KMS-11 (cell line): ENCODE data around the gene COL18A1.

ENCODE experiments used
- H2AFZ ChIP-seq: fragments of 200-600 bp; sonication (generic); 2 replicates; pipeline ENCODE4 v1.6.1; 2016; ENCODE audit warnings: antibody characterized with exemption, mixed run types, low read depth
- H3K27ac ChIP-seq: fragments of 200-600 bp; sonication (generic); 2 replicates; pipeline ENCODE4 v1.6.1; 2016; ENCODE audit warnings: mild to moderate bottlenecking, mixed run types
- H3K27me3 ChIP-seq: fragments of 200-600 bp; sonication (generic); 2 replicates; pipeline ENCODE4 v1.6.1; 2017; ENCODE audit warnings: mild to moderate bottlenecking, low read depth, mixed run types, moderate library complexity; ENCODE audit not compliant: insufficient read depth
- H3K36me3 ChIP-seq: fragments of 200-600 bp; sonication (generic); 2 replicates; pipeline ENCODE4 v1.6.1; 2017; ENCODE audit warnings: mild to moderate bottlenecking, mixed run types; ENCODE audit not compliant: insufficient read depth
- H3K4me1 ChIP-seq: fragments of 200-600 bp; sonication (generic); 2 replicates; pipeline ENCODE4 v1.6.1; 2016; ENCODE audit warnings: mild to moderate bottlenecking, low read depth, mixed run types; ENCODE audit not compliant: poor library complexity, severe bottlenecking
- H3K4me2 ChIP-seq: fragments of 200-600 bp; sonication (generic); 2 replicates; pipeline ENCODE4 v1.7.0; 2016; ENCODE audit warnings: mild to moderate bottlenecking, mixed run types
- H3K4me3 ChIP-seq: fragments of 200-600 bp; sonication (generic); IDR thresholded peaks from 2 replicates; pipeline ENCODE4 v1.6.1; 2017; ENCODE audit warnings: low read depth, low read length, mixed read lengths; ENCODE audit not compliant: insufficient read depth
- H3K79me2 ChIP-seq: fragments of 200-600 bp; sonication (generic); 2 replicates; pipeline ENCODE4 v1.6.1; 2016; ENCODE audit warnings: low read depth, mixed run types; ENCODE audit not compliant: insufficient read depth
- H3K9ac ChIP-seq: fragments of 200-600 bp; sonication (generic); 2 replicates; pipeline ENCODE4 v1.6.1; 2016; ENCODE audit warnings: mild to moderate bottlenecking, mixed run types
- H4K20me1 ChIP-seq: fragments of 200-600 bp; sonication (generic); 2 replicates; pipeline ENCODE4 v1.6.1; 2016; ENCODE audit warnings: mild to moderate bottlenecking, mixed run types; ENCODE audit not compliant: insufficient read depth
- CTCF ChIP-seq: fragments of 200-600 bp; sonication (generic); conservative IDR thresholded peaks from 2 replicates; pipeline ENCODE4 v1.6.1; 2017; ENCODE audit warnings: low read depth, mild to moderate bottlenecking, antibody characterized with exemption, low read length, moderate library complexity, mixed read lengths

The COL18A1 gene

GRCh38 chr21:45410865-45411809, 6.2 kb downstream of the COL18A1 start:
- H3K4me1 ChIP-seq = no peaks in the 10 kb centered on the region
- no peaks in the 10 kb centered on the region for H4K20me1 ChIP-seq
- H3K36me3 ChIP-seq = no peaks in the 10 kb centered on the region
- no peak overlapping the region for H3K4me2 ChIP-seq
- no peak overlapping the region for H2AFZ ChIP-seq
- H3K79me2 ChIP-seq = no peaks in the 10 kb centered on the region
- H3K9ac ChIP-seq = no peak overlapping the region
- TF ChIP-seq CTCF = no peak
- peaks cover 93% of the 10 kb centered on the region for H3K27me3 ChIP-seq
- H3K27ac ChIP-seq = no peak overlapping the region
- H3K4me3 ChIP-seq = no peak overlapping the region

DNA sequence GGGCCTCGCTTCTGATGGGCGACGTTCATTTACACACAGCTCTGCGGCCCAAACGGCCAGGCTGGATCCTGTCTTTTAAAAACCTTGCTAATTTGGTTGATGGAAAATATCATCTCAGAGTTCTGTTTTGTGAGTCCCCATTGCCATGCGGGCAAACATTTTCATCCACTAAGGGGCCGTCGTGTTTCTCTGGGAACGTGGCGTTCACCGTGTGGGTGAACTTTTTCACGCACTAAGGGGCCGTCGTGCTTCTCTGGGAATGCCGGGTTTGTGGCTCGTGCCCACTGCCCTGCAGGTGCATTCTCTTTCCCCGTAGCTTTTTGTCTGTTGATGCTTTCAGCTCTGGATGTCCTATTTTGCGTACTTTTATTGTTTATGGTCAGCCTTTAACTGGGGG, 6.8 kb downstream of the COL18A1 start:
- H3K4me1 ChIP-seq = no peaks in the 10 kb centered on the region
- H3K4me3 ChIP-seq = no peak overlapping the region
- H3K4me2 ChIP-seq = no peak overlapping the region
- no peaks in the 10 kb centered on the region for H3K36me3 ChIP-seq
- no peak for TF ChIP-seq CTCF
- H3K9ac ChIP-seq = no peak overlapping the region
- no peaks in the 10 kb centered on the region for H4K20me1 ChIP-seq
- no peak overlapping the region for H2AFZ ChIP-seq
- no peaks in the 10 kb centered on the region for H3K79me2 ChIP-seq
- no peak overlapping the region for H3K27ac ChIP-seq
- peaks cover 93% of the 10 kb centered on the region for H3K27me3 ChIP-seq

DNA sequence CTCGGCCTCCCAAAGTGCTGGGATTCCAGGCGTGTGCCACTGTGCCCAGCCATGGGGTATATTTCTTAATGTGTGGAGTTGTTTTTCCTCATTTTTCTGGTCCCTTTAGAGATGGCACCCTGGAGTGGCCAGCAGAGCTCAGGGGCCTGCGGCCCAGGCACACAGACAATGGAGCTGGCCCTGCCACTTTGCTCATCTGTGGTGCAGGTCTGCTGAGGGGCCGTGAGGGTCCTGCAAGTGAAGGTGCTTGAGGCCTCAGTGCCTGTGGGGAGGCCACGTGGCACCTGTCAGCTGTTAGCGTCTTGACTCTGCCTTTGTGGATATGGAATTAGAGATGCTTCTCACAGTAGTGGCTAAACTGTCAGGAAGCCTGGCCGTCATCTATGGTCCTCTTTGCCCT, 7.5 kb downstream of the COL18A1 start:
- no peak for TF ChIP-seq CTCF

DNA sequence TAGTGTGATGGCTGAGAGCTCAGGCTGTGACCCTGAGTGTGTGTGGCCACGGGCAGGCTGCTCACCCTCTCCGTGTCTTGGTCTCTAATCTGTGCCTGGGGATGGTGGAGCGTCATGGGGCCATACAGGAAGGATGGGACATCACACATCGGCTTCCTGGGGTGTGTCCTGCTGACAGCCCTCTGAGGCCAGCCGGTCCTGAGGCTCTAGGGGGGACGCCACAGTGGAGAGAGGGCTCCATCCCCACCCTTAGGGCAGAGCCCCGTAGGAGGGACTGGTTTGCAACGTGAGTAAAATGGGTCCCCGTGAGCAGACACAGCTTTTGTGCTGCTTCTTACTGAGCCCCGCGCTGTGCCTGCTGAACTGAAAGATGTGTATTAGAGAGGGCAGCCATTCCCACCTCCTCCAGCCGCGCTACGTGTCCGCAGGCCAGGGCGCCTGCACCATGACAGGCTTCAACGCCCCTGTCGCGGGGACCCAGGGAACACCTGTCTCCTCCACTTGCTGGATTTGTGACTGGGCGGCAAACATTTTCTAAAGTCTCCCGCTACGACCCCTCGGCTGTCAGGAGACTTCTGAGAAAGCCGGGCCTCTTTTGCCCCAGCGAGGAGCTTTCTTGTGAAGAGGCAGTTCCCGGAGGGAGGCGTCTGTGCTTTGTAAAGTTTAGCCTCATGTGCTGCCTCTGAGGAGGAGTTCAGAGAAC, 8.1 kb downstream of the COL18A1 start:
- no peak for TF ChIP-seq CTCF
- Histone ChIP-seq H3K79me2 (no peaks in the 10 kb centered on the region), H3K27ac (no peak overlapping the region), H3K4me1 (no peaks in the 10 kb centered on the region), H4K20me1 (no peaks in the 10 kb centered on the region), H3K27me3 (peaks cover 93% of the 10 kb centered on the region), H3K36me3 (no peaks in the 10 kb centered on the region), H3K4me3 (no peak overlapping the region), H3K4me2 (no peak overlapping the region), H2AFZ (no peak overlapping the region), H3K9ac (no peak overlapping the region)

More for the DNA sequence above, 7.5 kb downstream of the COL18A1 start:
- H3K4me1 ChIP-seq = no peaks in the 10 kb centered on the region
- H3K27me3 ChIP-seq = peaks cover 93% of the 10 kb centered on the region
- H3K36me3 ChIP-seq = no peaks in the 10 kb centered on the region
- no peak overlapping the region for H2AFZ ChIP-seq
- no peak overlapping the region for H3K9ac ChIP-seq
- no peaks in the 10 kb centered on the region for H3K79me2 ChIP-seq
- no peak overlapping the region for H3K4me3 ChIP-seq
- no peak overlapping the region for H3K27ac ChIP-seq
- no peak overlapping the region for H3K4me2 ChIP-seq
- H4K20me1 ChIP-seq = no peaks in the 10 kb centered on the region
